Neural progenitor cell (in vitro differentiated cells): ENCODE results near the gene KIF26B. TPM values are rescaled to one million over a fixed set of nuclear protein-coding genes. Genes with fewer than 3 reads are reported as not detected.

ENCODE experiments used
- DNase-seq: peaks from one replicate; pipeline ENCODE4 v3.0.0-alpha.2; 2016; ENCODE audit warnings: low spot score
- H2AFZ ChIP-seq: fragments of 200-600 bp; sonication (generic); replicated peaks from 2 replicates; pipeline ENCODE4 v1.6.1; 2016; ENCODE audit warnings: antibody characterized with exemption
- H3F3A ChIP-seq: fragments of 200-600 bp; sonication (generic); 2 replicates; pipeline ENCODE4 v1.6.1; 2016; ENCODE audit warnings: antibody characterized with exemption, low read depth
- H3K27ac ChIP-seq: fragments of 200-600 bp; sonication (generic); 2 replicates; pipeline ENCODE4 v1.5.1; 2016; ENCODE audit warnings: mild to moderate bottlenecking
- H3K27me3 ChIP-seq: fragments of 200-600 bp; sonication (generic); 2 replicates; pipeline ENCODE4 v1.6.1; 2016; ENCODE audit warnings: mild to moderate bottlenecking, moderate library complexity
- H3K36me3 ChIP-seq: fragments of 200-600 bp; sonication (generic); 2 replicates; pipeline ENCODE4 v1.5.1; 2016
- H3K4me1 ChIP-seq: fragments of 200-600 bp; sonication (generic); 2 replicates; pipeline ENCODE4 v1.6.1; 2016; ENCODE audit warnings: mixed run types
- H3K4me2 ChIP-seq: fragments of 200-600 bp; sonication (generic); 2 replicates; pipeline ENCODE4 v1.6.1; 2016
- H3K4me3 ChIP-seq: fragments of 200-600 bp; sonication (generic); 2 replicates; pipeline ENCODE4 v1.5.1; 2016
- H3K79me2 ChIP-seq: fragments of 200-600 bp; sonication (generic); 2 replicates; pipeline ENCODE4 v1.6.1; 2016; ENCODE audit warnings: low read depth
- H3K9ac ChIP-seq: fragments of 200-600 bp; sonication (generic); 2 replicates; pipeline ENCODE4 v1.6.1; 2016
- H3K9me3 ChIP-seq: fragments of 200-600 bp; sonication (generic); 2 replicates; pipeline ENCODE4 v1.5.1; 2016; ENCODE audit warnings: low read depth
- H4K20me1 ChIP-seq: fragments of 200-600 bp; sonication (generic); 2 replicates; pipeline ENCODE4 v1.6.1; 2016; ENCODE audit warnings: low read depth
- H3K27ac Mint-ChIP-seq: 3 replicates; pipeline ENCODE4 v1.8.0; 2021; ENCODE audit warnings: mixed read lengths
- H3K27me3 Mint-ChIP-seq: 2 replicates; pipeline ENCODE4 v1.8.0; 2022; ENCODE audit warnings: low read depth, mild to moderate bottlenecking, inconsistent platforms, moderate library complexity, mixed read lengths; ENCODE audit not compliant: insufficient read depth
- H3K36me3 Mint-ChIP-seq: 3 replicates; pipeline ENCODE4 v1.8.0; 2021; ENCODE audit warnings: mixed read lengths
- H3K4me1 Mint-ChIP-seq: 3 replicates; pipeline ENCODE4 v1.8.0; 2021; ENCODE audit warnings: mixed read lengths
- H3K4me3 Mint-ChIP-seq: 3 replicates; pipeline ENCODE4 v1.8.0; 2021; ENCODE audit warnings: mild to moderate bottlenecking, moderate library complexity, mixed read lengths
- H3K9me3 Mint-ChIP-seq: 3 replicates; pipeline ENCODE4 v1.8.0; 2020; ENCODE audit warnings: mixed read lengths
- CTCF ChIP-seq: fragments of 200-600 bp; sonication (generic); IDR thresholded peaks from 2 replicates; pipeline ENCODE4 v1.5.1; 2017; ENCODE audit warnings: antibody characterized with exemption, mild to moderate bottlenecking
- EZH2 ChIP-seq: fragments of 200-600 bp; sonication (generic); IDR thresholded peaks from 2 replicates; pipeline ENCODE4 v1.6.1; 2017; ENCODE audit warnings: antibody characterized with exemption, mild to moderate bottlenecking, moderate library complexity
- EZH2phosphoT487 ChIP-seq: fragments of 200-600 bp; sonication (generic); IDR thresholded peaks from 2 replicates; pipeline ENCODE4 v1.6.1; 2017; ENCODE audit warnings: antibody characterized with exemption
- total RNA-seq: library from RNA; depleted of rRNA; stranded (reverse); fragments of >200 nt; gene quantifications from 2 replicates; pipeline ENCODE4 v1.2.3, GENCODE V29; 2015; ENCODE audit warnings: low replicate concordance

Gene KIF26B
- total RNA-seq, 1 donor from 2014 or later: 0.47 TPM

GRCh38 chr1:245419989-245420388 is 265.2 kb downstream of the KIF26B start:
- Histone ChIP-seq H3K4me1 (no peaks in the 10 kb centered on the region), H3F3A (no peaks in the 10 kb centered on the region), H3K9ac (no peak overlapping the region), H4K20me1 (no peaks in the 10 kb centered on the region), H2AFZ (peak overlapping the region; percentile 30), H3K27ac (no peak overlapping the region), H3K27me3 (no peaks in the 10 kb centered on the region), H3K9me3 (no peaks in the 10 kb centered on the region), H3K36me3 (no peaks in the 10 kb centered on the region), H3K4me3 (no peak overlapping the region), H3K4me2 (no peak overlapping the region), H3K79me2 (no peaks in the 10 kb centered on the region)
- Mint-ChIP-seq H3K9me3 (no peaks in the 10 kb centered on the region), H3K27me3 (no peaks in the 10 kb centered on the region), H3K4me1 (peaks cover 7% of the 10 kb centered on the region), H3K4me3 (no peak overlapping the region), H3K27ac (no peak overlapping the region), H3K36me3 (no peaks in the 10 kb centered on the region)
- no peak for DNase-seq
- no peak for TF ChIP-seq EZH2phosphoT487
- TF ChIP-seq CTCF: no peak
- no peak for TF ChIP-seq EZH2

GRCh38 chr1:245420926-245421325 is 266.1 kb downstream of the KIF26B start:
- Histone ChIP-seq H3K36me3 (no peaks in the 10 kb centered on the region), H3K27ac (no peak overlapping the region), H3K9me3 (no peaks in the 10 kb centered on the region), H3K79me2 (no peaks in the 10 kb centered on the region), H3K4me3 (no peak overlapping the region), H3K27me3 (no peaks in the 10 kb centered on the region), H2AFZ (no peak overlapping the region), H4K20me1 (no peaks in the 10 kb centered on the region), H3K4me1 (no peaks in the 10 kb centered on the region), H3K9ac (no peak overlapping the region), H3K4me2 (no peak overlapping the region), H3F3A (no peaks in the 10 kb centered on the region)
- Mint-ChIP-seq H3K36me3 (no peaks in the 10 kb centered on the region), H3K27ac (no peak overlapping the region), H3K27me3 (no peaks in the 10 kb centered on the region), H3K4me3 (no peak overlapping the region), H3K9me3 (no peaks in the 10 kb centered on the region), H3K4me1 (peaks cover 7% of the 10 kb centered on the region)
- DNase-seq: no peak
- TF ChIP-seq EZH2phosphoT487 (no peak), CTCF (no peak), EZH2 (no peak)

- no peaks in the 10 kb centered on the region for H3K36me3 Mint-ChIP-seq
- H4K20me1 ChIP-seq: no peaks in the 10 kb centered on the region
Observed at GRCh38 chr1:245428681-245429080, 273.9 kb downstream of the KIF26B start.

More at GRCh38 chr1:245428681-245429080, 273.9 kb downstream of the KIF26B start:
- H3K9me3 ChIP-seq: no peaks in the 10 kb centered on the region
- no peaks in the 10 kb centered on the region for H3K79me2 ChIP-seq
- no peak overlapping the region for H3K4me3 ChIP-seq
- H3K27me3 ChIP-seq: no peaks in the 10 kb centered on the region
- H3F3A ChIP-seq: no peaks in the 10 kb centered on the region
- Mint-ChIP-seq H3K27me3 (peaks cover 5% of the 10 kb centered on the region), H3K4me1 (peaks cover 9% of the 10 kb centered on the region), H3K27ac (no peak overlapping the region), H3K9me3 (peaks cover 3% of the 10 kb centered on the region), H3K4me3 (no peak overlapping the region)
- no peak overlapping the region for H3K9ac ChIP-seq
- DNase-seq: no peak
- H3K36me3 ChIP-seq: no peaks in the 10 kb centered on the region
- TF ChIP-seq EZH2 (no peak), CTCF (no peak), EZH2phosphoT487 (no peak)
- H2AFZ ChIP-seq: no peak overlapping the region
- H3K4me1 ChIP-seq: no peaks in the 10 kb centered on the region
- no peak overlapping the region for H3K27ac ChIP-seq
- H3K4me2 ChIP-seq: no peak overlapping the region
